Loucy (cell line): ENCODE data around the gene PLAC1.

Source experiments
- H2AFZ ChIP-seq: fragments of 200-600 bp; sonication (generic); 2 replicates; pipeline ENCODE4 v1.6.0; 2016; ENCODE audit warnings: antibody characterized with exemption, mild to moderate bottlenecking, low read length, moderate library complexity
- H3F3A ChIP-seq: fragments of 200-600 bp; 2 replicates; pipeline ENCODE4 v1.6.0; 2016; ENCODE audit warnings: antibody characterized with exemption, low read depth, mild to moderate bottlenecking
- H3K27me3 ChIP-seq: fragments of 200-600 bp; sonication (generic); 2 replicates; pipeline ENCODE4 v1.6.1; 2014; ENCODE audit warnings: low read length, mild to moderate bottlenecking; ENCODE audit not compliant: insufficient read depth, poor library complexity, severe bottlenecking
- H3K36me3 ChIP-seq: fragments of 200-600 bp; sonication (generic); 2 replicates; pipeline ENCODE4 v1.6.1; 2016; ENCODE audit warnings: low read length; ENCODE audit not compliant: insufficient read depth
- H3K4me1 ChIP-seq: fragments of 200-600 bp; sonication (generic); 2 replicates; pipeline ENCODE4 v1.5.1; 2014; ENCODE audit warnings: low read length, mild to moderate bottlenecking; ENCODE audit not compliant: insufficient read depth, poor library complexity, severe bottlenecking
- H3K4me2 ChIP-seq: fragments of 200-600 bp; sonication (generic); 2 replicates; pipeline ENCODE4 v1.6.0; 2014; ENCODE audit warnings: antibody characterized with exemption, low read length, low read depth, mild to moderate bottlenecking; ENCODE audit not compliant: poor library complexity, severe bottlenecking
- H3K4me3 ChIP-seq: fragments of 200-600 bp; sonication (generic); 2 replicates; pipeline ENCODE4 v1.5.1; 2014; ENCODE audit warnings: low read length, mild to moderate bottlenecking, mixed read lengths; ENCODE audit not compliant: poor library complexity, severe bottlenecking
- H3K79me2 ChIP-seq: fragments of 200-600 bp; sonication (generic); 2 replicates; pipeline ENCODE4 v1.6.1; 2014; ENCODE audit warnings: low read length; ENCODE audit not compliant: insufficient read depth
- H3K9ac ChIP-seq: fragments of 200-600 bp; sonication (generic); 2 replicates; pipeline ENCODE4 v1.6.0; 2014; ENCODE audit warnings: mild to moderate bottlenecking, low read depth, low read length, moderate library complexity; ENCODE audit not compliant: poor library complexity, severe bottlenecking
- H3K9me2 ChIP-seq: fragments of 200-600 bp; sonication (generic); replicated peaks from 2 replicates; pipeline ENCODE4 v1.6.1; 2016; ENCODE audit warnings: low read depth, low read length, mixed read lengths
- H3K9me3 ChIP-seq: fragments of 200-600 bp; sonication (generic); 2 replicates; pipeline ENCODE4 v1.6.1; 2014; ENCODE audit warnings: mild to moderate bottlenecking, antibody characterized with exemption, low read length, low read depth; ENCODE audit not compliant: insufficient read depth
- H4K20me1 ChIP-seq: fragments of 200-600 bp; sonication (generic); 2 replicates; pipeline ENCODE4 v1.6.0; 2014; ENCODE audit warnings: antibody characterized with exemption, low read length, mild to moderate bottlenecking; ENCODE audit not compliant: insufficient read depth, poor library complexity, severe bottlenecking
- EZH2phosphoT487 ChIP-seq: fragments of 200-600 bp; IDR thresholded peaks from 2 replicates; pipeline ENCODE4 v1.6.1; 2018; ENCODE audit warnings: antibody characterized with exemption, mild to moderate bottlenecking, moderate library complexity, borderline replicate concordance
- TF ChIP-seq, protein P1 (sequence below): fragments of 200-600 bp; sonication (generic); conservative IDR thresholded peaks from 2 replicates; pipeline ENCODE4 v1.5.1; 2014; ENCODE audit warnings: mild to moderate bottlenecking, antibody characterized with exemption, low read length

PLAC1 gene

DNA sequence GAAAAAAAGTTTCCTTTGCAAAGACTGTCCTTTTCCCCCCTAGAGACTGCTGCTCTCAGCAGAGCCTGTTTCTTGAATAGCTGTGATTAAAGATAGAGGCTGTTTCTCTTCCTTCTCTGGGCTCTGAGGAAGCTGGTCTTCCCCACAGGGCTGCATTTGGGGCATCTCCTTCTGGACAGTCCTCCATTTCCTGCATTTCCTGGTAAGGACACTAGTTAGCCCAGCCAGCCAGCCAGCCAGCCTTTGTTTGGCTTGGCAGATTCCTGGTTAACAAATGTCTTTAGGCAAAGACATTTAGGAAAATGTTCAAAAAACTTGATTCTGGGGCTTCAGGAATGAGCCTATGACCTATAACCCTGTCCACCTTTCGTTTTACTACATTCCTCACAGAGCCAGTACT is 34.0 kb upstream of the PLAC1 start:
- no peak overlapping the region for H3K4me3 ChIP-seq
- H3K27me3 ChIP-seq: no peaks in the 10 kb centered on the region
- H3K9ac ChIP-seq: no peak overlapping the region
- no peaks in the 10 kb centered on the region for H3K9me3 ChIP-seq
- H2AFZ ChIP-seq: 0 out of 2 replicates have a peak overlapping the region, but pooled peaks have one; percentile 16
- no peaks in the 10 kb centered on the region for H3F3A ChIP-seq
- no peaks in the 10 kb centered on the region for H3K9me2 ChIP-seq
- no peaks in the 10 kb centered on the region for H3K36me3 ChIP-seq
- H3K4me2 ChIP-seq: no peak overlapping the region
- H3K4me1 ChIP-seq: peaks cover 2% of the 10 kb centered on the region
- no peaks in the 10 kb centered on the region for H3K79me2 ChIP-seq
- TF ChIP-seq, protein P1, sequence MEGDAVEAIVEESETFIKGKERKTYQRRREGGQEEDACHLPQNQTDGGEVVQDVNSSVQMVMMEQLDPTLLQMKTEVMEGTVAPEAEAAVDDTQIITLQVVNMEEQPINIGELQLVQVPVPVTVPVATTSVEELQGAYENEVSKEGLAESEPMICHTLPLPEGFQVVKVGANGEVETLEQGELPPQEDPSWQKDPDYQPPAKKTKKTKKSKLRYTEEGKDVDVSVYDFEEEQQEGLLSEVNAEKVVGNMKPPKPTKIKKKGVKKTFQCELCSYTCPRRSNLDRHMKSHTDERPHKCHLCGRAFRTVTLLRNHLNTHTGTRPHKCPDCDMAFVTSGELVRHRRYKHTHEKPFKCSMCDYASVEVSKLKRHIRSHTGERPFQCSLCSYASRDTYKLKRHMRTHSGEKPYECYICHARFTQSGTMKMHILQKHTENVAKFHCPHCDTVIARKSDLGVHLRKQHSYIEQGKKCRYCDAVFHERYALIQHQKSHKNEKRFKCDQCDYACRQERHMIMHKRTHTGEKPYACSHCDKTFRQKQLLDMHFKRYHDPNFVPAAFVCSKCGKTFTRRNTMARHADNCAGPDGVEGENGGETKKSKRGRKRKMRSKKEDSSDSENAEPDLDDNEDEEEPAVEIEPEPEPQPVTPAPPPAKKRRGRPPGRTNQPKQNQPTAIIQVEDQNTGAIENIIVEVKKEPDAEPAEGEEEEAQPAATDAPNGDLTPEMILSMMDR: no peak
- TF ChIP-seq EZH2phosphoT487: no peak
- H4K20me1 ChIP-seq: no peaks in the 10 kb centered on the region

DNA sequence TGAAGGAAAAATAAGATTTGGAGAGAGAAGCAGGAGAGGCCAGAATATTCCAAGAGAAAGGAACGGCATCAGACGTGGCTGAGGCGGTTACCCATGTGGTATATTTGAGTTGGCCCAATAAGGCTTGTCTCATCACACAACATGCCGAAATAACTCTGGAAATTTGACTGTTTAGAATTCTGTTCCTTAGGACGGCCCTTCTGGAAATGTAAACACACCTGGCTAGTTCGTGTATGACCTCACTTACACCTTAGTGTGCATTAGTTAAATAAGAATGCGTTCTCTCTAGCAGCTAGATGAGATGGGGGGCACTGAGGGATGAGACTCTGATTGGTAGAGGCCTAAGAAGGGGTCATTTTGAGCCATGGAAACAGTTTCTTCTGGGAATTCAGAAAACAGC is 33.2 kb upstream of the PLAC1 start:
- Histone ChIP-seq H2AFZ (no peak overlapping the region), H3K4me3 (no peak overlapping the region), H3K4me1 (peaks cover 2% of the 10 kb centered on the region), H3F3A (no peaks in the 10 kb centered on the region), H3K36me3 (no peaks in the 10 kb centered on the region), H4K20me1 (no peaks in the 10 kb centered on the region), H3K9me2 (no peaks in the 10 kb centered on the region), H3K9me3 (no peaks in the 10 kb centered on the region), H3K27me3 (no peaks in the 10 kb centered on the region), H3K9ac (no peak overlapping the region), H3K4me2 (no peak overlapping the region), H3K79me2 (no peaks in the 10 kb centered on the region)
- TF ChIP-seq, protein P1: no peak
- no peak for TF ChIP-seq EZH2phosphoT487

DNA sequence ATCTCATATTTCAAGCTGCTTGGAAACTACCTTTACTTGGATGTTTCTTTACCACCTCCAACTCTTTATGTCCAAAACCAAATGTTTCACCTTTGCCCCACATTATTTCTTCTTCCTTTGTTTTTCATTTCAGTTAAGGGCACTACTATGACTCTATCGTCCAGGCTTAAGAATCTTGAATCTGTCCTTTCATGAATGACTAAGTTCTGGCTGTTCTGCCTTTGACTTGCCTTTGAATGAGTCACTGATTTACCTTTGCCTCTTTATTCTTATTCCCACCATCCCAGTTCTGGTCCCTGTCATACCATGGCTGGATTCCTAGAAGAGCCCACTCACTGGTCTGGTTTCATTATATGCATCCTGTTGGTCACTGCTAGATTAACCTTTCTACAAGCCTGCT is 30.6 kb upstream of the PLAC1 start:
- no peaks in the 10 kb centered on the region for H3K27me3 ChIP-seq
- H3K36me3 ChIP-seq: no peaks in the 10 kb centered on the region
- no peaks in the 10 kb centered on the region for H3F3A ChIP-seq
- no peak overlapping the region for H3K9ac ChIP-seq
- no peaks in the 10 kb centered on the region for H3K9me2 ChIP-seq
- H3K9me3 ChIP-seq: no peaks in the 10 kb centered on the region
- no peak overlapping the region for H3K4me2 ChIP-seq
- no peak overlapping the region for H3K4me3 ChIP-seq
- TF ChIP-seq, protein P1: no peak
- no peak for TF ChIP-seq EZH2phosphoT487
- no peaks in the 10 kb centered on the region for H3K79me2 ChIP-seq
- H3K4me1 ChIP-seq: peaks cover 2% of the 10 kb centered on the region
- H4K20me1 ChIP-seq: no peaks in the 10 kb centered on the region
- H2AFZ ChIP-seq: no peak overlapping the region
